IPS-NIHi7 (cell line): ENCODE measurements around the gene CD300H.
A peak's percentile ranks its signal among the peaks of the same experiment; 100 is the strongest.
"Not testable (repeated sequence)": the region's sequence is repeated elsewhere in the genome, so short reads cannot be mapped to it uniquely, and the experiment has no call there.

Source experiments
- DNase-seq: peaks from one replicate; pipeline ENCODE4 v3.0.0; 2012; ENCODE audit warnings: mixed read lengths; ENCODE audit errors: extremely low spot score

CD300H gene

DNA sequence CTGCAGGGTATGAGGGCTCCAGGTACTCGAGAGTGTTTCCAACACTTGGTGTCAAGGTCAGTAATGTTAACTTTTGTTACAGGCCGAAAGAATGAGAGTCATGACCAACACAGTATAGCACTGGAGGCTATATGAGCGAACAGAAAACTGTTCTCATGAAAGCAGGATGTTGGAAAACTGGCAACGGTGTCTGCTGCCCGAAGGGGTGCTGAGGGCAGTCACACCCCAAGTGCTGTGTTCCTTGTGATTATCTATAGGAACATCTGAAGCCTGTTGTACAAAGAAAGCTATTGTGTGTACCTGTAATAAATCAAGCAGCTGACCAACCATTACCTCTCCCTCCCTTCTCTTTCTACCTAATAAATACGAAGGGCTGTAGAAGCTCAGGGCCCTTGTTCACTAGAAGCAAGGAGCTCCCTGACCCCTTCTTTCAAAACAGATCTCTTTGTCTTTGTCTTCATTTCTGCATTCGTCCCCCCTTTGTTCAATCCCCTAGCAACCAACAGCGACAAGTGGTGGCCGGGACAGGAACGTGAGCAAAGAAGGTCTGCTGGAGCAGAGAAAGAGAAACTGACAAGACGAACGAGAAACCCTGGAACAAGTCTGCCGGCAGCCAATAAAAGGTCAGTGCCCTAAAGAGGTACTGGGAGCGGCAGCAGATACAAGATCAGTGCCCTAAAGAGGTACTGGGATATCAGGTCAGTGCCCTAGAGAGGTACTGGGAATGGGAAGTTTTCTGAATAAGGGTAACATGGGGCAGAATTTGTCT is 17.2 kb upstream of the CD300H start:
- no peak for DNase-seq

DNA sequence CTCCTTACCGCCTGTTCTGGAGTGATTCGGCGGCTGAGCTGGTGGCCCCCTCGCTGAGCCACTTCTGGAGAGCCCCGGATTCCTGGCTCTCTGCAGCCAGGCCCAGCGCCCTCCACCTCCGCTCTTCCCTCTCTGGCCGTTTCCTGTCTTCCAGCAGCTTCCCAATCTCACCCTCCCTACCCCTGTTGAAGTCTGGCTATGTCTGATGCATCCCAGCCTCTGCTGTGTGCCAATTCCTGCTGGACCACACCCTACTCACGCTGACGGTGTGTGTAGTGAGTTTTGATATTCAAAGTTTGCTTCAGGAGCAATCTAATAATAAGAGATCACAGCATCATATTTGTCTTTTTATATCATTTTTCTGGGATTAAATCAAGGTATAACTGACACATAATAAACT is 15.3 kb upstream of the CD300H start:
- no peak for DNase-seq

- DNase-seq, result no peak
Measured at GRCh38 chr17:74579900-74580299, 12.6 kb upstream of the CD300H start.

DNA sequence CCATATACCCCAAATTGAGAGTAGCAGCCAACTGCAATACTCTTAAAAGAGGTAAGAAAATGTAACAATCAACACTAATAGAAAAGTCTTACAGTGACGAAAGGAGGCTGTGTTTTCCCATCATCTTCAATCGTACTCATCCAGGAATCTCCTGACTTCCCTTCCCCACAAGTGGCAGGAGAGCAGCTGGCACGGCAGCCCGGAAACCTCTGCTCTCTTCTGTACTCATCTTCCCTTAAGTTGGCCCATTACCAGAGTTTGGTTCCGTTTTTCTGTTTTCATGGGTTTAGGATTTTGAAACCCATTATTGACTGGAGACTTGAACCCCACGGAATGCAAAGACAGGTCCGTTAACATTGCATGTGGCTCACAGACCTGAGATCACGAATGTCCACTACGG is 11.7 kb upstream of the CD300H start:
- no peak for DNase-seq

GRCh38 chr17:74574489-74575142 is 7.3 kb upstream of the CD300H start:
- no peak for DNase-seq

DNA sequence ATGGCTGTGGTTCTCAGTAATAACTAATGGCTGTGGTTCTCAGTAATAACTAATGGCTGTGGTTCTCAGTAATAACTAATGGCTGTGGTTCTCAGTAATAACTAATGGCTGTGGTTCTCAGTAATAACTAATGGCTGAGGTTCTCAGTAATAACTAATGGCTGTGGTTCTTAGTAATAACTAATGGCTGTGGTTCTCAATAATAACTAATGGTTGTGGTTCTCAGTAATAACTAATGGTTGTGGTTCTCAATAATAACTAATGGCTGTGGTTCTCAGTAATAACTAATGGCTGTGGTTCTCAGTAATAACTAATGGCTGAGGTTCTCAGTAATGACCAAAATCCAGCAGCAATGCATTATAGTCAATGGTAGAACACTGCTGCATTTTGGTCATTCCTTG is 6.3 kb upstream of the CD300H start:
- DNase-seq, result not testable (repeated sequence)

- DNase-seq, result no peak
Measured at GRCh38 chr17:74573169-74573568, 5.9 kb upstream of the CD300H start.

- DNase-seq, result no peak
Measured at GRCh38 chr17:74571621-74572270, 4.4 kb upstream of the CD300H start.

DNA sequence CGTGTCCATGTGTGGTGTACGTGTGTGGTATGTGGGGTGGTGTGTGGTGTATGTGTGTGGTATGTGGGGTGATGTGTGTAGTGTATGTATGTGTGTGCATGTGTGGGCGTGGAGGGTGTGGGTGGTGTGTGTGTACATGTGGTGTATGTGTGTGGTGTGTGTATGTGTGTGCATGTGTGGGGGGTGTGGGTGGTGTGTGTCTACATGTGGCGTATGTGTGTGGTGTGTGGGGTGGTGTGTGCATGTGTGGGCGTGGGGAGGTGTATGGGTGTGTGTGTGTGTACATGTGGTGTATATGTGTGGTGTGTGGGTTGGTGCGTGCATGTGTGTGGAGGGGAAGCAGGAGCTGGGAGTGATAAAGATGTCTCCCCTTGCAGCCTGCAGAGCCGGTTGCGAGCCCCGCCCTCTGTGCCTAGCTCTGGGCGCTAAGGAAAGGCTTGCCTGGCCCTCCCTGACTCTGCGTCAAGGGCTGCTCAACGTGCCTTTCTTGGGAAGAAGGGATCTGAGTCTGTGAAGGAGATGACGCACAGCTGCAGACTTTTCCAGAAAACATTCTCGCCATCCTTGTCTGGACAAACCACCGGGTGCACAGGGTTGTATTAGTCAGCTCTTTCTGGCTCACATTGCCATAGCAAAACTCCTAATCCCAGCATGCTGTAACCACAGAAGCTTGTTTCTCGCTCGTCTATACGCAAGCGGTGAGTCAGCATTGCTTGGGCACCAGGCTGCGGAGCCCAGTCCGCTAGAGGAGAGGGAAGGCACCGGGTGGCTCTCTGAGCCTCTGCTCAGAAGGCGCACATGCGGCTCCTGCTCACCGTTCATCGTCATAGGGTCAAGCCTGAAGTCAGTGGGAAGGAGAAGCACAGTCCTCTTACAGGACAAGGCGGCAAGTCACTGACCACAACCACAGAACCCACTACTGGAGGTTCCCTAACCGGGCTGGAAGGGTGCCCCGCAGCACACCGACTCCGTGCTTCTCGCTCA is 2.0 kb upstream of the CD300H start:
- DNase-seq, result no peak

- no peak for DNase-seq
Measured at GRCh38 chr17:74568106-74568873, 981 bp upstream of the CD300H start.

DNA sequence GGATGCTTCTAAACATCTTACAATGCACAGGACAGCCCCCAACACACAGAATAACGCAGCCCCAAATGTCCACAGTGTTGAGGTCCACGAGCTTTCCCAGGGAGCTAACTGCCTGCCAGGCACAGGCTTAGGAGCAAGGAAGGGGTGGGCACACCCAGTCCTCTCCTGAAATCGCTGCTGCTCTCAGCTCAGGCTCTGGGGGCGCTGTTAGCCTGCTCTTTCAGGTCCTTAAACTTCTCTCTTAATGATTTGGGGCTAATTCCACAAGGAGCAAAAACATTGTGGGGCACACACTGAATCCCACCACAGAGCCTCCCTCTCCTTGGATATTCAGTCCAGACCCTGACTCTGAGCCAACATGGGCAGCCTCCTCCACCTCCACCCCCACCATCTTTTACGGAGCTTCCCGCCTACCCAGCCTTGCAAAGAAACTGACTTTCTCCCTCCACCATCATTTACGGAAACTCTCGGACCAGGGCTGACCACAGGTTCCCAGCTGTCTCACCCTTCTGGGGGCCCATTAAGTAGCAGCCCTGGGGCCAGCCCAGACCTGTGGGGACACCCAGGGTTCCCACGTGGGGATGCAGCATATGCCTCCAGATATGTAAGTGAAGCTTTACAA is 1.1 kb downstream of the CD300H start:
- peak; percentile 81 for DNase-seq

DNA sequence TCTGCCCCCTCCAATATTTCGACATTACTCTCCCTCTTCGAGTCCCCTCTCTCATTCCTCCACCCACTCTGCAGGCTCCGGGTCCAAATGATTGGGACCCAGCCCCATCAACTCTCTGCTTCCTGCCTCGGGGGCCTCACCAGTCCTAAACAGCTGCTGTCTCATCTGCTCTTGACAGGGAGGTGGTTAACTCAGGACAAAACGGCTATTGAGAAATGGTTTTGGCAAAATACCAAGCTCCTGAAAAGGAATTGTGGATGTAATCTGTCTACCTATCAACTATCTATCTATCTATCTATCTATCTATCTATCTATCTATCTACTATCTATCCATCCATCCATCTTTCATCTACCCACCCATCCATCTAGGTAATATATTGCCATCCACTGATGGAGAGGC is 2.2 kb downstream of the CD300H start:
- DNase-seq, result no peak

- no peak for DNase-seq
Measured at GRCh38 chr17:74563358-74563757, 4.0 kb downstream of the CD300H start.

GRCh38 chr17:74561586-74561985 is 5.7 kb downstream of the CD300H start:
- no peak for DNase-seq

DNA sequence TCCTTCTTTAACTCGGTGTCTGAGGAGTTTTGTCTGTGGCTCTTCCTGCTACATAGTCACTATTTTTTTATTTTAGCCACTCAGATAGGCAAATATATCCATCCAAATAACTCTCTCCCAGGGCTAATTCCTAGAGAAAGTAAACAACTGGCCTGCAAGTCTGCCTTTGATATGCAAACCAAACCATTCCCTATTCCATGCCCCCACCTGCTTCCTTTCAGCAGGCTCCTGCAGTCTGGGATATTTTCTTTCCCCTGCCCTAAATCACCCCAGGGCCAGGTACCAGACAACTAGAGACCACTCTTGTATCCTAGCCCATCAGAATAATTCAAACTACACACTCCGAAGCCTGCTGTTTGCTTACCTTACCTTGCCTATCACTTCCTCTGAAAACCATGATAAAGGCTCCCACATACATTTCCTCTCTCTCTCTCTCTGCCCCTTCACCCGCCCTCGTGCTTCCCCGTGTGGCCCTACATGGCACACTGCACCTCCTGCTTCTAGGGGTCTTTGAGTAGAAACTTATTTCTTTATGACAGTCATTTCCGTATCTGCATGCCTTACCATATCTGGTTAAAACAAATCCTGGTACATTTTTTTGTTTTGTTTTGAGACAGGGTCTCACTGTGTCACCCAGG is 8.3 kb downstream of the CD300H start:
- DNase-seq, result no peak

GRCh38 chr17:74558402-74558801 is 8.9 kb downstream of the CD300H start:
- not testable (repeated sequence) for DNase-seq

- no peak for DNase-seq
Measured at GRCh38 chr17:74555427-74555940, 11.8 kb downstream of the CD300H start.

GRCh38 chr17:74554909-74555308 is 12.4 kb downstream of the CD300H start:
- DNase-seq, result no peak

DNA sequence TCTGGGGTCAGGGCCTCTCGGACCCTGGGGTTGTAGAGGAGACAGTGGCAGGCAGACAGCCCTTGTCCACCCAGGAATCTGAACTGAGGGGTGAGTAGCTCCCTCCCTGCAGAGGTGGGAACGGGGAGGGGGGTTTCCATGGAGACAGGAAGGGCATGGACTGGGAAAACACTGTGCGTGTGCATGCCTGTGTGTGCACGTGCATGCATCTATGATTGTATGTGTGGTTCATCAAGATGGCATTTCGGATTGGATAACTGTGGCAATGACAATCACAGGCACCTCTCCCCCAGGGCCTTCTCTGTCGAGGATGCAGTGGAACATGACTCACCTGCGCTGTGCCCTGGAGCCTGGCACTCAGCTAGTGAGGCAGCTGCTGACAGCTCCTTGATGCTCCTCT is 15.3 kb downstream of the CD300H start:
- DNase-seq, result no peak

- DNase-seq, result no peak
Measured at GRCh38 chr17:74550602-74551001, 16.7 kb downstream of the CD300H start.
